ENCODE results near the gene ANKS4B. TPM values are rescaled to one million over a fixed set of nuclear protein-coding genes. Genes with fewer than 3 reads are reported as not detected.
"Not testable (repeated sequence)": the region's sequence is repeated elsewhere in the genome, so short reads cannot be mapped to it uniquely, and the experiment has no call there.

The ANKS4B gene
- total RNA-seq, 1 experiment from 2014 or later = not detected

DNA sequence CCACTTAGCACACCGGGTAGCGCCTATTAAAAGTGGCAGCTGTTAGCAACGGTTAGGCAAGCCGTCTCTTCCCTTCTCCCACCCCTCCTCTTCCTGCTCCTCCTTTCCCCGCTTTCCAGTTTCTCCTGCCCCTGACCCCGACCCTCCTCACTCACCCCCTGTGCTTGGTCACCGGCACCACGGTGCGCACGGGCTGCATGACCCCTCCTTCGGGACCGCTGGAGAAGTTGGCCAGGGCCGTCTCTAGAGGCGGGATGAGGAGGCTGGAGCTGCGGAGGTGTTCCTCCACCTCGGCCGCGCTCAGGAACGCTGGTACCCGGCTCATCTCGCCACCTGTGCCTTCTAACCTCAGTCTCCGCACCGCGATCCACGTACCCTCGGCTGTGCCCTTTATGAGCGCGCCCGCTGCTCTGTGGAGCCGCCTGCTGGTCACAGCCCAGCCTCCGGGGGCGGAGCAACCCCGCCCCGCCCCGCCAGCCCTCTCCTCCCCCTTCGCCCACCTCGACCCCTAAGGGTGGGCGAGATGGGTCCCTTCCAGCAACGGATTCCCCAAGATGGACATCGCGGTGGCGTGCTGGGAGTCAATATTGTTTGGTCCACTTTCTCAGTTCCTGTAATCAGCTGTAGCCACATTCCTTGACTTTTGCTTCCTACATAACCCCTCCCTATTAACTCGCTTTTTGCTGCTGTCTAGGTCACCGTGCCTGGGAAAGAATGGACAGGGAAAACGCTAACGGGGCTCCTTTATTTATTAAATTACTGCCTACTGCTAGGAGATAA, 44.6 kb downstream of the ANKS4B start, which contains the start of gene CRYM:
TSS of gene CRYM (minus strand) at position 364 of the 780 bp plus-strand sequence. CDS start at position 325, 39 bp downstream.
- in situ Hi-C loops (cut with HindIII; ENCODE audit: low sequenced_read_pairs) = no loop called here
- DNase-seq (ENCODE audit: low spot score) = peak; percentile 82

DNA sequence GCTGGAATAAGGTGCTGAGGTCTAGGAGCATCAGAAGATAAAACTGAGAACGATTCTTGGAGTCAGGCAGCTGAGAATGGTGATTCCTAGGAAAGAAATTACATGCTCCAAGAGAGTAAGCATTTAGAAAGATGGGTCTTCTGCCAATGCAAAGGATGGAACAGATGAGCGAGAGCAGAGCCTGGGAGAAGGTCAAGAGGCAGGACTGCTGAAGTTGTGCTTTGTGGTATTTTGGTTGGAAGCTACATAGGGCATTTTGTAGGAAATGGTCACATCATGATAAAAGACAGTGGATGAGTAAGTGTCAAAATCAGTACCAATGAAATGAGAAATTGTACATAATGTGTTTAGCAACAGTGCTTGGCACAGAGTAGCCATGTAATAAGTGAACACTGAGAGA, 46.0 kb downstream of the ANKS4B start:
- DNase-seq (ENCODE audit: low spot score) = peak; percentile 71
- in situ Hi-C loops (cut with HindIII; ENCODE audit: low sequenced_read_pairs) = no loop called here

DNA sequence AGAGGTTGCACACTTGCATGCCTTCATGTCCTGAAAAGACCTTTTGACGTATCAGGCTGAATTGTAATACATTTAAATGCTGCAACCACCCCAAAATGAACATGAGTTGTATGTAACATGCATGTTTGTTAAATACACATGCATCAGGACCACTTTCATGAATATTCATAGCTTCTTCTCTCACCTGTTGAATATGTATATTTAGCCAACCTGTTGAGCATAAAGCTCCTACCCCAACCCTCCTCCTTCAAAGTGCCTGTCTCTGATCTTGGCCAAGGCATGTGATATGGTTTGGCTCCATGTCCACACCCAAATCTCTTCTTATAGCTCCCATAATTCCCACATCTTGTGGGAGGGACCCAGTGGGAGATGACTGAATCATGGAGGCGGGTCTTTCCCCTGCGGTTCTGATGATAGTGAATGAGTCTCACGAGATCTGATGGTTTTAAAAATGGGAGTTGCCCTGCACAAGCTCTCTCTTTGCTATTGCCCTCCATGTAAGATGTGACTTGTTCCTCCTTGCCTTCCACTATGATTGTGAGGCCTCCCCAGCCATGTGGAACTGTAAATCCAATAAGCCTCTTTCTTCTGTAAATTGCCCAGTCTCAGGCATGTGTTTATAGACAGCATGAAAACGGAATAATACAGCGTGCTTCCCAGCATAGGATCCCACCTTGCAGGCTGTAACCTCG, 48.3 kb downstream of the ANKS4B start:
- in situ Hi-C loops (cut with HindIII; ENCODE audit: low sequenced_read_pairs) = no loop called here
- no peak for DNase-seq (ENCODE audit: low spot score)

DNA sequence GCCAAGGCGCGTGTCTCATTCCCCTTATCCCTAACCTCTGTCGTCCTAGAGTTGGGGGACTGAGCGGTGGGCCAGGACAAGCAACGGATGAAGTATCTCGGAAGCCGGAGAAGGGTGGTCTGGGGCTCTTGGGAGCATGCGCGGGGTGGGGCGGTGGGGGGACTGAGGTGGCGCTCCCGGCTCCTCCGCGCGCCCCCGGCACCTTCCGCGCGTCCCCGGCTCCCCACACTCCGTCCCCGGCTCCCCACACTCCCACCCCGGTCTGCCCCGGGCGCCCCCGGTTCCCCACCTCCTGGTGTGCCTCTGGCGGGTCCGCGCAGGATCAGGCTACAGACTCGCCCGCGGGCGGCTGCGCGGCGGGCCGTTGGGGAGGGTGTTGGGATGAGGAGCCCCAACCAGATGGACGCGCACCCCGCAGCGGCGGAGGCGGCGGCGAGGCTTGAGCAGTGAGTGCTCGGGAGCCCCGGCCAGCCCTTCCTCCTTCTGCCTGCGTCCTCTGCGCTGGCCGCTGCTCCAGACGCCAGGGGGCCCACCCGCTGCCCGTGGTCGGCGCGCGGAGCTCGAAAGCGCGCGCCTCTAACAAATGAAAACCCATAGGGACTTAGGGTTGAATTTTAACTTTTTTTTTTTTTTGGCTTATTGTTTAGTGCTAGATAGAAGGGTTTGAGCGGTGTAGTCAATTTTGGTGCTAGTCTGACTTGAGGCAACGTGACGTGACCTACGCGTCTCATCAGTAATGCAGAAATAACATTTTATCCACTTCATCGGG, 50.2 kb downstream of the ANKS4B start:
- DNase-seq (ENCODE audit: low spot score) = peak; percentile 83
- in situ Hi-C loops (cut with HindIII; ENCODE audit: low sequenced_read_pairs) = no loop called here

DNA sequence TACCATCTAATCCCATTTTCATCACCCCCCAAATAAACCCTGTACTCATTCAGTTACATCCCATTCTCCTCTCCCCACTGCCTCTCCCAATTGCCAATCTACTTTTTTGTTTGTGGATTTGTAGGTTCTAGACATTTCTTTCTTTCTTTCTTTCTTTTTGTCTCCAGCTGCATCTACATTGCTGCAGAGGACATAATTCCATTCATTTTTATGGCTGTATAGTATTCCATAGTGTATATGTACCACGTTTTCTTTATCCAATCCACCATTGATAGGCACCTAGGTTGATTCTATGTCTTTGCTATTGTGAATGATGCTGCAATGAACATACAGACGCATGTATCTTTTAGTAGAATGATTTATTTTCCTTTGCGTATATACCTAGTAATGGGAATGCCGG, 50.9 kb downstream of the ANKS4B start:
- in situ Hi-C loops (cut with HindIII; ENCODE audit: low sequenced_read_pairs) = no loop called here

DNA sequence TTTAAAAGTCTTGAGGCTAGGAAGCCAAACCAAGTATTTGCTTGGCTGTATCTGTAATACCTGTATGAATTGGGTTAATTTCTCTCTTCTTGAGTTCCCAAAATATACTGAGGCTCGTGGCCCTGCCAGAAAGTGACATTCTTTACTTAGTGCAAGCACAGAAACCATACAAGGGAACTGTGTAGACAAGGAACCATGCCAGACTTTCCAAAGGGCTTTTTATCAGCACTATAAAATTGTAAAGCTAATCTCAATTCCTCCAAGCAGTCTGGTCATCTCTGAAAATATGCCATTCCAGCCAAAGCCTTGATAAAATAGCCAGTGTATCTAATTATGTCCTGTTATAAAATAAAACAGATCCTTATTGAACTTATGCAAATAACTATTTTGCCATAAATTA, 51.8 kb downstream of the ANKS4B start:
- in situ Hi-C loops (cut with HindIII; ENCODE audit: low sequenced_read_pairs) = no loop called here

More for the DNA sequence above, 50.9 kb downstream of the ANKS4B start:
- DNase-seq (ENCODE audit: low spot score) = no peak

DNA sequence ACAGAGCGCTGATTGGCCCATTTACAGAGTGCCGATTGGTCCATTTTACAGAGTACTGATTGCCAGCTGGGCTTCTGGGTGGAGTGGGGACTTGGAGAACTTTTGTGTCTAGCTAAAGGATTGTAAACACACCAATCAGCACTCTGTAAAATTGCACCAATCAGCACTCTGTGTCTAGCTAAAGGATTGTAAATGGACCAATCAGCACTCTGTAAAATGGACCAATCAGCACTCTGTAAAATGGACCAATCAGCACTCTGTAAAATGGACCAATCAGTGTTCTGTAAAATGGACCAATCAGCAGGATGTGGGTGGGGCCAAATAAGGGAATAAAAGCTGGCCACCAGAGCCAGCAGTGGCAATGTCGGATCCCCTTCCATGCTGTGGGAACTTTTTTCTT, 56.3 kb downstream of the ANKS4B start:
- DNase-seq (ENCODE audit: low spot score); in situ Hi-C loops (cut with HindIII; ENCODE audit: low sequenced_read_pairs): not testable (repeated sequence)

More for the DNA sequence above, 51.8 kb downstream of the ANKS4B start:
- no peak for DNase-seq (ENCODE audit: low spot score)

DNA sequence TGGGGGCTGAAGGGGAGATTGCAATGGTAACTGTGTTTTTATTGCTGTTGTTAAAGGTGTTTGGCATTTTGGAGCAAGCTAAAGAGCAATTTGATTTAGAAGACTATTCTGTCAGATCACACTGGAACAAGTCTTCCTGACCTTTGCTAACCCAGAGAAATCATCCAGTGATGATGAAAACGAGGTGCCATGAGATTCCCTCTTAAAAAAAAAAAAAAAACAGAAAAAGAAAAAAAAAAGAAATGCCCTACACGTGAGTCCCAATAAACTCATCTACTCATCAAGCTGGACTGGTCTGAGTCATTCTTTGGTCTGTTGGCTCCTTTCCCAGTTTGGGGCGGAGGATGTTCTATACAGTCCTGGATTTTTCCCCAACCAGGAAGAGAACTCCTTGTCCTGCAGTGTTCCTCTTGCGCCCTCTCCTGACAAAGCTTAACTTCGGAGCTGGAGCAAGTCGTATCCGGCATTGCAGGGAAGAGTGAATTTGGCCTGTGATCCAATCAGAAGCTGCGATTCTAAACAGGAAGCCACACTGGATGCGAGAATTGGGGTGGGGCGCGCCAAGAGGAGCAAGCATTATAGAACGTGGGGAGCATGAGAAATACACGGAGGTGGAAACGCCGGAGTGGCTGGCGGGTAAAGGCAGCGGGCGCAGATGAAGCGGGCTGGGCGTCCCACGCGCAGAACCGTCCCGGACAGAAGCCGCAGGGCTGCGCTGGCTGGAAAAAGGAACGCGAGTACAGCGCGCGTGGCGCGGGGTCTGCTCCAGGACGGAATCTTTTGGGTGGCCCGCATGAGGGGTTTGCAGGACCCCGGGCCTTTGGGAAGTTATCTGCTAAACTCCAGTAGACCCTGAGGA, 67.0 kb downstream of the ANKS4B start:
- DNase-seq (ENCODE audit: low spot score) = peak; percentile 99
- in situ Hi-C loops (cut with HindIII; ENCODE audit: low sequenced_read_pairs) = no loop called here

DNA sequence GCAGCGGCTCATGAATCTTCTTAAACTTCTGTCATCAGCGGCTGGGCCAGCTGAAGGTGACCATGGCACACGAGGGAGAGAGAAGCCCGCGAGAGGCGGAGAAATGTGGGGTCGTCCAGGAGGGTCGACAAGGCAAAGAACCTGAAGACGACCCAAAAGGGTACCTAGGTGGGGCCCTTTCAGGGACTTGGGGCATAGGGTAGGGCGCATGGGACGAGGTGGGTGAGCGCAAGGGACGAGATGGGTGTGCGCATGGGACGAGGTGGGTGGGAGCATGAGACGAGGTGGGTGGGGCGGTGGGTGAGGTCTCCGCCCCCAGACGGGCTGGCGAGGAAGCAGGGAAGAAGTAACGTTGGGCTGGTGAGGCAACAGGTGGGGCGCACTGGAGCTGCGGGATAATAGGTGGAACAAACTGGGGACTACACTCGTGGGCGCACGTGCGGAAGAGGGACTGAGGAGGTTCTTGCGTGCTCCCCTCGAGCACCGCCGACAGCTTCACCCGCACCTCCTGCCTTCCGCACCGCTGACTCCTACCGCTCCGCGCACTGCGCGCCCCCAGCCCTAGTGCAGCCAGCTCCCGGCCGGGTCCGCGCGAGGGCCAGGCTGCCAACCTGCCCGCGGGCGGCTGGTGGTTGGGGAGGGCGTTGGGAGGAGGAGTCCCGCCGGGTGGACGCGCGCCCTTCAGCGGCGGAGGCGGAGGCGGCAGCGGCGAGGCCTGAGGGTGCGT, 67.8 kb downstream of the ANKS4B start:
- in situ Hi-C loops (cut with HindIII; ENCODE audit: low sequenced_read_pairs) = no loop called here
- peak; percentile 27 for DNase-seq (ENCODE audit: low spot score)

DNA sequence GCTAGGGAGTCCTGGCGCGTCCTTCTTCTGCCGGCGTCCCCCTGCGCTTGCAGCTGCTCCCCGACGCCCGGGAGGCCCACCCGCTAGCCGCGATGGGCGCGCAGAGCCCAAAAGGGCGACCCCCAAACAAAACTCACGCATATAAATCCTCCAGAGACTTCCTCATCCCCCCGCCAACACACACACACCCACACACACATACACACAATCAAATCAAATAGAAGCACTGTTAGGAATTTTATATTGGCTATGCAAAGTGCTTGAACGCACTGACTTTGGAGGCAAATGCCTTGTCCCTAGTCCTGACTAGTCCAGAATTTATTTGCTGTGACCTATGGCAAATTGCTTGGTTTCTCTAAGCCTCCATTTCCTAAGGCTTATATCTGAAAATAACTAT, 68.4 kb downstream of the ANKS4B start:
- peak; percentile 14 for DNase-seq (ENCODE audit: low spot score)
- in situ Hi-C loops (cut with HindIII; ENCODE audit: low sequenced_read_pairs) = no loop called here

DNA sequence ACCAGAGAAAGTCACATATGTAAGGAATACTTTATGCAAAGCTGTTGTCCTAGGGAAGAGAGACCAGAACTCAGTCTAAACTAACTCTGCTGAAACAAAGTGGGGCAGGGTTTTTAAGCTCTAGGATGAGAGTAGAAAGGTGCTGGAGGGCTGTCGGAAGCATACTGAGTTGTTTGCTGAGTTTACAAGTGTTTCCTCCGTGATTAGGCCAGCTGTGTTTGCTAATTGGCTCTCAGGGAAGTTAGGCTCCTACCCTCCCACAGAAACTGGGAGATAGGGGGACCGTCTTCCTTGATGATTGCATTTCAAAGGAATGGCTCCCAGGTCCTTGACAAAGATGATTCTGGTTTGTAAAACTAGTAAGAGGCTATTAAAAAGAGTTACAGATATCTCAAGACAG, 69.0 kb downstream of the ANKS4B start:
- in situ Hi-C loops (cut with HindIII; ENCODE audit: low sequenced_read_pairs) = no loop called here
- DNase-seq (ENCODE audit: low spot score) = no peak

DNA sequence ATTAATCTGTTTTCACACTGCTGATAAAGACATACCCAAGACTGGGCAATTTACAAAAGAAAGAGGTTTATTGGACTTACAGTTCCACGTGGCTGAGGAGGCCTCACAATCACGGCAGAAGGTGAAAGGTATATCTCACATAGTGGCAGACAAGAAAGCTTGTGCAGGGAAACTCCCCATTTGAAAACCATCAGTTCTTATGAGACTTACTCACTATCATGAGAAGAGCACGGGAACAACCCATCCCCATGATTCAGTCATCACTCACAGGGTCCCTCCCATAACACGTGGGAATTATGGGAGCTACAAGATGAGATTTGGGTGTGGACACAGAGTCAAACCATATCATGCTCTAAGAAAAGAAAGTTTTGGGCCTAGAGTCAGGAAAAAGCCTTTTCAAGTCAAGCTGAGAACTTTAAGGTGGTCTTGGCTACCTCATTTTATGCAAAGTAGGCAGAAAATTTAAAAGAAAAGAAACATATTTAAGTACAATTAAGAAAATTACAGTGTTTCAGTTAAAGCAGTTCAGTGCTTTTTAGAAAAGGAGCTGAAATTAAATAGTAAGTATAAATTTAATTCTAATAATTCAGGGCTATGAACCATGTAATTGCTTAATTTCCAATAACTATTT, 69.5 kb downstream of the ANKS4B start:
- no peak for DNase-seq (ENCODE audit: low spot score)
- in situ Hi-C loops (cut with HindIII; ENCODE audit: low sequenced_read_pairs) = no loop called here

Other genes starting within 250 kb of the ANKS4B start
- gene DNAH3, start 82.9 kb upstream of the ANKS4B start, total RNA-seq (2014; rRNA removed; shearing (Covaris generic)) = not detected in 2 replicates
- 13.5 TPM in 1 of 2 replicates, not detected in the other for gene LDAF1, start 75.0 kb upstream of the ANKS4B start, total RNA-seq (2014; rRNA removed; shearing (Covaris generic))
- gene ZP2, start 22.1 kb upstream of the ANKS4B start, total RNA-seq (2014; rRNA removed; shearing (Covaris generic)) = not detected in 2 replicates
- gene CRYM, start 44.6 kb downstream of the ANKS4B start, total RNA-seq (2014; rRNA removed; shearing (Covaris generic)) = not detected in 2 replicates

All from G401 (cell line).